AG04449 (cell line): ENCODE results near the gene CACNA1I.

Experiments
- CTCF ChIA-PET: fragments of 350-600 bp; formaldehyde crosslinking; extraction: SDS; loops from one replicate; lab custom pipeline; 2021; ENCODE audit warnings: antibody characterized with exemption; lab: Yijun Ruan, JAX
- POLR2A ChIA-PET: fragments of 400-600, 350-600 bp; formaldehyde crosslinking; extraction: SDS; loops from one replicate; lab custom pipeline; 2020; ENCODE audit warnings: antibody characterized with exemption, inconsistent platforms; lab: Yijun Ruan, JAX
- DNase-seq: peaks from one replicate; pipeline ENCODE4 v3.0.0-alpha.2; 2010; ENCODE audit warnings: low read depth, low spot score
- H3K4me3 ChIP-seq: 2 replicates; pipeline ENCODE4 v1.5.1; 2011; ENCODE audit warnings: low read depth, mild to moderate bottlenecking, control low read depth, low read length
- TF ChIP-seq, protein P1 (sequence below): IDR thresholded peaks from one replicate; pipeline ENCODE4 v1.5.1; 2011; ENCODE audit warnings: mild to moderate bottlenecking, moderate library complexity, low read length, control low read depth, inconsistent platforms; ENCODE audit not compliant: insufficient read depth; ENCODE audit errors: missing control alignments

CACNA1I gene

DNA sequence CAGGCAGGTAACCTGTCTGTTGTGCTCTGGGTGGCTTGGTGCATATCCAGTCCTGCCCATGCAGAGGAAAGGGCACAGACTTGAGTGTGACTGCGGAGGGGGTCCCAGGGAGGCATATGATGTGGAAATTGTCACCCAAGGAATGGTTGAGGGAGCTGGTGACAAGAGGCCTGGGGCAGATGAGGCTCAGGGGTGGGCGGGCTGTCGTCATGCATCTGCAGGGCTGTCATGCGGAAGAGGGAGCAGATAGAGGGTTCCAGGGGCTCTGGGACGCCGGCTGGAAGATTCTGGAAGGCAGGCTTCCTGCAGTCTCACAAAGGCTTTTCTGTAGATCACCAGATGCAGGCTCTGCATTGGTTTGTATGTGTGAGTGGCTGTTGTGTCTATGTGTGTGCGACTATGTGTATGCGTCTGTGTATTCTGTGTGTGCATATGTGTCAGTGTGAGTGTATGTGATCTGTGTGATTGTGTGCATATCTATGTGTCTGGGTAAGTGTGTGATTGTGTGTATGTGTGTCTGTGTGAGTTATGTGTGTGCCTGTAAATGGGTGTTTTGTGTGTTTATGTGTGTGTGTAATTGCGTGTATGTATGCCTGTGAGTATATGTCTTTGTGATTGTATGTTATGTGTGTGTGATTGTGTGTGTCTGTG, 7.6 kb upstream of the CACNA1I start:
- TF ChIP-seq, protein P1, sequence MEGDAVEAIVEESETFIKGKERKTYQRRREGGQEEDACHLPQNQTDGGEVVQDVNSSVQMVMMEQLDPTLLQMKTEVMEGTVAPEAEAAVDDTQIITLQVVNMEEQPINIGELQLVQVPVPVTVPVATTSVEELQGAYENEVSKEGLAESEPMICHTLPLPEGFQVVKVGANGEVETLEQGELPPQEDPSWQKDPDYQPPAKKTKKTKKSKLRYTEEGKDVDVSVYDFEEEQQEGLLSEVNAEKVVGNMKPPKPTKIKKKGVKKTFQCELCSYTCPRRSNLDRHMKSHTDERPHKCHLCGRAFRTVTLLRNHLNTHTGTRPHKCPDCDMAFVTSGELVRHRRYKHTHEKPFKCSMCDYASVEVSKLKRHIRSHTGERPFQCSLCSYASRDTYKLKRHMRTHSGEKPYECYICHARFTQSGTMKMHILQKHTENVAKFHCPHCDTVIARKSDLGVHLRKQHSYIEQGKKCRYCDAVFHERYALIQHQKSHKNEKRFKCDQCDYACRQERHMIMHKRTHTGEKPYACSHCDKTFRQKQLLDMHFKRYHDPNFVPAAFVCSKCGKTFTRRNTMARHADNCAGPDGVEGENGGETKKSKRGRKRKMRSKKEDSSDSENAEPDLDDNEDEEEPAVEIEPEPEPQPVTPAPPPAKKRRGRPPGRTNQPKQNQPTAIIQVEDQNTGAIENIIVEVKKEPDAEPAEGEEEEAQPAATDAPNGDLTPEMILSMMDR: no peak
- H3K4me3 ChIP-seq: no peak overlapping the region
- POLR2A ChIA-PET: no interaction called here
- CTCF ChIA-PET: interaction anchor here (1.8 kb wide), 1 partner anchor 461 kb away, joined by 10 read pairs; no protein-coding TSS in a partner anchor
- DNase-seq: no peak

- ChIA-PET POLR2A (no interaction called here), CTCF (interaction anchor here (1.0 kb wide), 1 partner anchor 472 kb away, joined by 3 read pairs; no protein-coding TSS in a partner anchor)
- no peak overlapping the region for H3K4me3 ChIP-seq
- TF ChIP-seq, protein P1: no peak
- no peak for DNase-seq
Measured at GRCh38 chr22:39563571-39564428, 6.8 kb upstream of the CACNA1I start.

GRCh38 chr22:39565414-39565944, 5.1 kb upstream of the CACNA1I start:
- no peak for DNase-seq
- CTCF ChIA-PET: interaction anchor here (0.9 kb wide), 1 partner anchor 460 kb away, joined by 3 read pairs; no protein-coding TSS in a partner anchor
- H3K4me3 ChIP-seq: no peak overlapping the region
- POLR2A ChIA-PET: no interaction called here
- TF ChIP-seq, protein P1: no peak

GRCh38 chr22:39567135-39567946, 3.2 kb upstream of the CACNA1I start:
- CTCF ChIA-PET: no interaction called here
- POLR2A ChIA-PET: no interaction called here
- DNase-seq: no peak

GRCh38 chr22:39568278-39568981, 2.1 kb upstream of the CACNA1I start:
- ChIA-PET CTCF (interaction anchor here (1.1 kb wide), 1 partner anchor 457 kb away, joined by 3 read pairs; no protein-coding TSS in a partner anchor), POLR2A (no interaction called here)
- TF ChIP-seq, protein P1: no peak
- DNase-seq: no peak
- H3K4me3 ChIP-seq: no peak overlapping the region

More at GRCh38 chr22:39567135-39567946, 3.2 kb upstream of the CACNA1I start:
- no peak overlapping the region for H3K4me3 ChIP-seq
- TF ChIP-seq, protein P1: no peak
